Smooth muscle cell (in vitro differentiated cells): ENCODE data around the gene ANGPTL4. TPM values are rescaled to one million over a fixed set of nuclear protein-coding genes. Genes with fewer than 3 reads are reported as not detected.

Experiments used
- DNase-seq: peaks from one replicate; lab custom pipeline; 2025; ENCODE audit not compliant: unreplicated experiment; lab: John Stamatoyannopoulos, UW
- H2AFZ ChIP-seq: fragments of 200-600 bp; sonication (generic); 2 replicates; pipeline ENCODE4 v1.6.0; 2016; ENCODE audit warnings: antibody characterized with exemption, low read depth, mild to moderate bottlenecking
- H3F3A ChIP-seq: fragments of 200-600 bp; sonication (generic); 2 replicates; pipeline ENCODE4 v1.6.0; 2017; ENCODE audit warnings: antibody characterized with exemption, low read depth
- H3K27ac ChIP-seq: fragments of 200-600 bp; sonication (generic); 2 replicates; pipeline ENCODE4 v1.5.1; 2016; ENCODE audit warnings: low read depth, mild to moderate bottlenecking
- H3K27me3 ChIP-seq: fragments of 200-600 bp; sonication (generic); 2 replicates; pipeline ENCODE4 v1.6.1; 2016; ENCODE audit warnings: low read depth, mild to moderate bottlenecking
- H3K36me3 ChIP-seq: fragments of 200-600 bp; sonication (generic); 2 replicates; pipeline ENCODE4 v1.5.1; 2016; ENCODE audit warnings: low read depth
- H3K4me1 ChIP-seq: fragments of 200-600 bp; sonication (generic); 2 replicates; pipeline ENCODE4 v1.5.1; 2016; ENCODE audit warnings: low read depth
- H3K4me2 ChIP-seq: fragments of 200-600 bp; sonication (generic); 2 replicates; pipeline ENCODE4 v1.6.0; 2016; ENCODE audit warnings: mild to moderate bottlenecking
- H3K4me3 ChIP-seq: fragments of 200-600 bp; sonication (generic); 2 replicates; pipeline ENCODE4 v1.5.1; 2016; ENCODE audit warnings: mild to moderate bottlenecking
- H3K79me2 ChIP-seq: fragments of 200-600 bp; sonication (generic); 2 replicates; pipeline ENCODE4 v1.6.0; 2016; ENCODE audit warnings: low read depth, mild to moderate bottlenecking
- H3K9ac ChIP-seq: fragments of 200-600 bp; sonication (generic); 2 replicates; pipeline ENCODE4 v1.6.0; 2016; ENCODE audit warnings: low read depth
- H3K9me3 ChIP-seq: fragments of 200-600 bp; sonication (generic); replicated peaks from 2 replicates; pipeline ENCODE4 v1.5.1; 2016; ENCODE audit warnings: low read depth
- H4K20me1 ChIP-seq: fragments of 200-600 bp; sonication (generic); 2 replicates; pipeline ENCODE4 v1.6.0; 2016; ENCODE audit warnings: low read depth
- WGBS: methylation state at CpG from one replicate; pipeline ENCODE4 v1.1.7; 2016; ENCODE audit warnings: low lambda C conversion rate; 5-methylcytosine and 5-hydroxymethylcytosine counted together
- polyA plus RNA-seq: library from polyadenylated mRNA; unstranded; fragments of >200 nt; fragmentation: Nextera tagmentation; extraction: Ambion mirVana; gene quantifications from 2 replicates; pipeline ENCODE4 v1.2.1, GENCODE V29; 2016
- total RNA-seq: library from RNA; depleted of rRNA; stranded (reverse); fragments of >200 nt; gene quantifications from 2 replicates; pipeline ENCODE4 v1.2.3, GENCODE V29; 2014
- TF ChIP-seq, protein P1 (sequence below): fragments of 200-600 bp; sonication (generic); IDR thresholded peaks from 2 replicates; pipeline ENCODE4 v1.5.1; 2017; ENCODE audit warnings: borderline replicate concordance, mild to moderate bottlenecking, antibody characterized with exemption; ENCODE audit not compliant: insufficient read depth, poor library complexity, severe bottlenecking

ANGPTL4 gene
- total and polyA plus RNA-seq, 2 experiments from 2014 or later, result 10.2 to 18.7 TPM

- TF ChIP-seq, protein P1, sequence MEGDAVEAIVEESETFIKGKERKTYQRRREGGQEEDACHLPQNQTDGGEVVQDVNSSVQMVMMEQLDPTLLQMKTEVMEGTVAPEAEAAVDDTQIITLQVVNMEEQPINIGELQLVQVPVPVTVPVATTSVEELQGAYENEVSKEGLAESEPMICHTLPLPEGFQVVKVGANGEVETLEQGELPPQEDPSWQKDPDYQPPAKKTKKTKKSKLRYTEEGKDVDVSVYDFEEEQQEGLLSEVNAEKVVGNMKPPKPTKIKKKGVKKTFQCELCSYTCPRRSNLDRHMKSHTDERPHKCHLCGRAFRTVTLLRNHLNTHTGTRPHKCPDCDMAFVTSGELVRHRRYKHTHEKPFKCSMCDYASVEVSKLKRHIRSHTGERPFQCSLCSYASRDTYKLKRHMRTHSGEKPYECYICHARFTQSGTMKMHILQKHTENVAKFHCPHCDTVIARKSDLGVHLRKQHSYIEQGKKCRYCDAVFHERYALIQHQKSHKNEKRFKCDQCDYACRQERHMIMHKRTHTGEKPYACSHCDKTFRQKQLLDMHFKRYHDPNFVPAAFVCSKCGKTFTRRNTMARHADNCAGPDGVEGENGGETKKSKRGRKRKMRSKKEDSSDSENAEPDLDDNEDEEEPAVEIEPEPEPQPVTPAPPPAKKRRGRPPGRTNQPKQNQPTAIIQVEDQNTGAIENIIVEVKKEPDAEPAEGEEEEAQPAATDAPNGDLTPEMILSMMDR, result no peak
- H3K4me3 ChIP-seq, result peak overlapping the region; percentile 93
- no peaks in the 10 kb centered on the region for H3K9me3 ChIP-seq
- 80% methylated on average over 19 of the region's 19 CpGs for WGBS
- no peaks in the 10 kb centered on the region for H3K36me3 ChIP-seq
- peaks cover 20% of the 10 kb centered on the region for H3K4me1 ChIP-seq
- no peaks in the 10 kb centered on the region for H3F3A ChIP-seq
- peaks cover 42% of the 10 kb centered on the region for H3K79me2 ChIP-seq
- H3K27me3 ChIP-seq, result no peaks in the 10 kb centered on the region
- no peak for DNase-seq
- peak overlapping the region; percentile 99 for H3K9ac ChIP-seq
- peak overlapping the region; percentile 96 for H3K4me2 ChIP-seq
- H4K20me1 ChIP-seq, result peaks cover 24% of the 10 kb centered on the region
- H3K27ac ChIP-seq, result peak overlapping the region; percentile 92
- H2AFZ ChIP-seq, result no peak overlapping the region
Observed at GRCh38 chr19:8319807-8320520, 44.0 kb upstream of the ANGPTL4 start.

GRCh38 chr19:8320564-8321066 lies 43.3 kb upstream of the ANGPTL4 start:
- peak overlapping the region; percentile 92 for H3K27ac ChIP-seq
- peak overlapping the region; percentile 93 for H3K4me3 ChIP-seq
- no peaks in the 10 kb centered on the region for H3K27me3 ChIP-seq
- DNase-seq, result no peak
- H4K20me1 ChIP-seq, result peaks cover 24% of the 10 kb centered on the region
- peak overlapping the region; percentile 96 for H3K4me2 ChIP-seq
- peak overlapping the region; percentile 53 for H2AFZ ChIP-seq
- H3K4me1 ChIP-seq, result peaks cover 20% of the 10 kb centered on the region
- peaks cover 42% of the 10 kb centered on the region for H3K79me2 ChIP-seq
- peak overlapping the region; percentile 99 for H3K9ac ChIP-seq
- TF ChIP-seq, protein P1, result no peak
- 4% methylated on average over 16 of the region's 16 CpGs for WGBS
- no peaks in the 10 kb centered on the region for H3F3A ChIP-seq
- H3K36me3 ChIP-seq, result no peaks in the 10 kb centered on the region
- H3K9me3 ChIP-seq, result no peaks in the 10 kb centered on the region

GRCh38 chr19:8321067-8321985 lies 42.6 kb upstream of the ANGPTL4 start, which contains the start of the genes NDUFA7 and RPS28:
Gene NDUFA7 (minus strand): TSS chr19:8321375. CDS start chr19:8321358, 17 bp downstream.
Gene RPS28 (plus strand): TSS chr19:8321496. CDS start chr19:8321531, 35 bp downstream.
- under 1% methylated on average over 63 of the region's 72 CpGs for WGBS
- Histone ChIP-seq H3K27me3 (no peaks in the 10 kb centered on the region), H3K9ac (peak within 1 kb of the TSS; percentile 99), H3K79me2 (peaks cover 42% of the 10 kb centered on the region), H3K4me3 (peak within 1 kb of the TSS; percentile 93), H3K9me3 (no peaks in the 10 kb centered on the region), H3K27ac (peak within 1 kb of the TSS; percentile 92), H2AFZ (peak within 1 kb of the TSS; percentile 53), H4K20me1 (peaks cover 24% of the 10 kb centered on the region), H3F3A (no peaks in the 10 kb centered on the region), H3K4me1 (peaks cover 20% of the 10 kb centered on the region), H3K36me3 (no peaks in the 10 kb centered on the region), H3K4me2 (peak within 1 kb of the TSS; percentile 97)
- peak; percentile 86 for DNase-seq
- TF ChIP-seq, protein P1, result peak; percentile 13
